Osteocyte (in vitro differentiated cells): ENCODE results near the gene HSDL2. TPM values are rescaled to one million over a fixed set of nuclear protein-coding genes. Genes with fewer than 3 reads are reported as not detected.
A peak's percentile ranks its signal among the peaks of the same experiment; 100 is the strongest.

Experiments used
- DNase-seq: peaks from one replicate; pipeline ENCODE4 v3.0.0; 2021; ENCODE audit warnings: mixed read lengths; ENCODE audit not compliant: unreplicated experiment; ENCODE audit errors: extremely low spot score
- H3K27ac Mint-ChIP-seq: one replicate; pipeline ENCODE4 v1.8.0; 2021; ENCODE audit warnings: mild to moderate bottlenecking, mixed read lengths; ENCODE audit not compliant: unreplicated experiment
- H3K27me3 Mint-ChIP-seq: one replicate; pipeline ENCODE4 v1.8.0; 2021; ENCODE audit warnings: mixed read lengths; ENCODE audit not compliant: unreplicated experiment
- H3K36me3 Mint-ChIP-seq: one replicate; pipeline ENCODE4 v1.8.0; 2021; ENCODE audit warnings: mixed read lengths; ENCODE audit not compliant: unreplicated experiment
- H3K4me1 Mint-ChIP-seq: one replicate; pipeline ENCODE4 v1.8.0; 2021; ENCODE audit warnings: mixed read lengths; ENCODE audit not compliant: unreplicated experiment
- H3K4me3 Mint-ChIP-seq: one replicate; pipeline ENCODE4 v1.8.0; 2021; ENCODE audit warnings: mild to moderate bottlenecking, moderate library complexity, mixed read lengths; ENCODE audit not compliant: unreplicated experiment
- H3K9me3 Mint-ChIP-seq: one replicate; pipeline ENCODE4 v1.8.0; 2021; ENCODE audit warnings: mixed read lengths; ENCODE audit not compliant: unreplicated experiment
- total RNA-seq: library from RNA; stranded (reverse); gene quantifications from 2 replicates; pipeline ENCODE4 v1.2.1, GENCODE V29; 2021
- TF ChIP-seq, protein P1 (sequence below): fragments of 200-600 bp; sonication (generic); IDR thresholded peaks from 2 replicates; pipeline ENCODE4 v1.5.0; 2021; ENCODE audit warnings: antibody characterized with exemption, mild to moderate bottlenecking, moderate library complexity

Gene HSDL2
- total RNA-seq, 1 donor from 2014 or later = 19.0 TPM

DNA sequence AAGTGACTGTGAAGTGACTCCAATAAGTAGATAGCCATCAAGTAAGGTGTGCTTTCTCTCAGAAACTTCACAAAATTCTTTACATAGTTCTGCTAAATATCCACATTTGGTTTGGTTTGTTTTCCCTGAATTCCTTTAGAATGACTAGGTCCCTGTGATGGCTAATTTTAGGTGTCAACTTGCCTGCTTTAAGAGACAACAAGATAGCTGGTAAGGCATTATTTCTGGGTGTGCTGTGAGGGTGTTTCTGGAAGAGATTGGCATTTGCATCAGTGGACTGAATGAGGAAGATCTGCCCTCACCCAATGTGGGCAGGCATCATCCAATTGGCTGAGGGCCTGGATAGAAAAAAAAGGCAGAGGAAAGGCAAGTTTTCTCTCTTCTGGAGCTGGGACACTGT, 38.2 kb upstream of the HSDL2 start:
- TF ChIP-seq, protein P1, sequence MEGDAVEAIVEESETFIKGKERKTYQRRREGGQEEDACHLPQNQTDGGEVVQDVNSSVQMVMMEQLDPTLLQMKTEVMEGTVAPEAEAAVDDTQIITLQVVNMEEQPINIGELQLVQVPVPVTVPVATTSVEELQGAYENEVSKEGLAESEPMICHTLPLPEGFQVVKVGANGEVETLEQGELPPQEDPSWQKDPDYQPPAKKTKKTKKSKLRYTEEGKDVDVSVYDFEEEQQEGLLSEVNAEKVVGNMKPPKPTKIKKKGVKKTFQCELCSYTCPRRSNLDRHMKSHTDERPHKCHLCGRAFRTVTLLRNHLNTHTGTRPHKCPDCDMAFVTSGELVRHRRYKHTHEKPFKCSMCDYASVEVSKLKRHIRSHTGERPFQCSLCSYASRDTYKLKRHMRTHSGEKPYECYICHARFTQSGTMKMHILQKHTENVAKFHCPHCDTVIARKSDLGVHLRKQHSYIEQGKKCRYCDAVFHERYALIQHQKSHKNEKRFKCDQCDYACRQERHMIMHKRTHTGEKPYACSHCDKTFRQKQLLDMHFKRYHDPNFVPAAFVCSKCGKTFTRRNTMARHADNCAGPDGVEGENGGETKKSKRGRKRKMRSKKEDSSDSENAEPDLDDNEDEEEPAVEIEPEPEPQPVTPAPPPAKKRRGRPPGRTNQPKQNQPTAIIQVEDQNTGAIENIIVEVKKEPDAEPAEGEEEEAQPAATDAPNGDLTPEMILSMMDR = no peak
- H3K27me3 Mint-ChIP-seq = no peaks in the 10 kb centered on the region
- peaks cover 10% of the 10 kb centered on the region for H3K4me1 Mint-ChIP-seq
- DNase-seq = no peak
- H3K9me3 Mint-ChIP-seq = no peaks in the 10 kb centered on the region
- peak overlapping the region; percentile 28 for H3K27ac Mint-ChIP-seq
- no peaks in the 10 kb centered on the region for H3K36me3 Mint-ChIP-seq
- H3K4me3 Mint-ChIP-seq = no peak overlapping the region

DNA sequence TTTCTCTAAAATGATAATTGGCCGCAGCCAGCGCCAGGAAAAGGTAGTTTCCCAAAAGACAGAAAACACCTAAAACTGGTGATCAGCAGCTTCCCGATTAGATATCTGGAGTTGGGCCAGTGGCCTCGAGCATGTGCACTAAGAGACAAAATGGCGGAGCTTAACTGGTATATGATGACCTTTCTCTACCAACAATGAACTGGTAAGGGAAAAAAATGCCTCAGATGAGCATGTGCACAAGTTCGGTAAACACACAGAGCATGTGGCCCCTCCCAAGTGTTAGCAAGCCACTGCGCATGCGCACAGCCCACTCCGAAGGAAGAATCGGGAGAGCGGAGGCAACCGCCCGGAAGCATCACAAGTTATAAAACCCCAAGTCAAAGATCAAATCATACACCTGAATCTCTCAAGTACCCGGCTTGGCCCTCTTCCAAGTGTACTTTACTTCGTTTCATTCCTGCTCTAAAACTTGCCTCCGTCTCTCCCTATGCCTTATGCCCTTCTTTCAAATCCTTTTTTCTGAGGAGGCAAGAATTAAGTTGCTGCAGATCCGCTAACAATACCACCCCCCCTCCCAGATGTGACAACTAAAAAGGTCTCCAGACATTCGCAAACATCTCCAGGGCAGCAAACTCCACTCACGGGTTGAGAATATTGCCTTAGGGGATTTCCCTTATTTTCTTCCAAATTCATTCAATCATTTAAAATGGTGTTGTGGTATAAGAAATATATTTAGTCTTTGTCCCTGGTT, 31.5 kb upstream of the HSDL2 start:
- peak overlapping the region; percentile 74 for H3K4me3 Mint-ChIP-seq
- H3K36me3 Mint-ChIP-seq = no peaks in the 10 kb centered on the region
- peak; percentile 87 for DNase-seq
- H3K27me3 Mint-ChIP-seq = no peaks in the 10 kb centered on the region
- peak overlapping the region; percentile 52 for H3K27ac Mint-ChIP-seq
- H3K9me3 Mint-ChIP-seq = no peaks in the 10 kb centered on the region
- TF ChIP-seq, protein P1 = no peak
- H3K4me1 Mint-ChIP-seq = peaks cover 4% of the 10 kb centered on the region

DNA sequence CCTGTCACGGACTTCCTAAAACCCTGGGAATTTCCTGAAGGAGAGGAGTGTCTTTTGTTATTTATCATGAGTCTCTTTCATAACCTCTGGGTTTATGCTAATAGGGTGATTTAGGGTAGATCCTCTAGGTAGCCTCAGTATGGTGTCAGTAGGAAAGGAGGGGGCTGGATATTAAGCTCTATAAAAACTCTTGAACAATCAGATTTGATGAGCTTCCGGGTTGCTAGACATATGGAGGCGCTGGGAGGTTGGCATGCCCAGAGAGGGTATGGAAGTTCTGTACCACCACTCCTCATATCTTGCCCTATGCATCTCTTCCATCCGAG, 30.9 kb upstream of the HSDL2 start:
- no peak overlapping the region for H3K27ac Mint-ChIP-seq
- H3K27me3 Mint-ChIP-seq = no peaks in the 10 kb centered on the region
- no peak for DNase-seq
- TF ChIP-seq, protein P1 = no peak
- H3K36me3 Mint-ChIP-seq = no peaks in the 10 kb centered on the region
- H3K4me1 Mint-ChIP-seq = peaks cover 4% of the 10 kb centered on the region
- H3K4me3 Mint-ChIP-seq = peak overlapping the region; percentile 74
- no peaks in the 10 kb centered on the region for H3K9me3 Mint-ChIP-seq

DNA sequence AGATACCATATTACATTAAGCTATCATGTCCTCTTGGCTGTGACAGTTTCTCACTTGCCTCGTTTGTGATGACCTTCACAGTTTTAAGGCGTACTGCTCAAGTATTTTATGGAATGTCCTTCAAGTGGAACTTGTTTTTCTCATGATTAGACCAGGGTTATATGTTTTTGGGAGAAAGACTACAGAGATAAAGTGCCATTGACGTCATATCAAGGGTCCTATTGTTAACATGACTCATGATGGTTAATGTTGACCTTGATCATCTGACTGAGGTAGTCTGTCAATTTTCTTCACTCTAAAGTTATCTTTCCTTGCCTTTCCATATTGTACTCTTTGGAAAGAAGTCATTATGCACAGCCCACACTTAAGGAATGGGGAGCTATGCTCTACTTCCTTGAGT, 28.7 kb upstream of the HSDL2 start:
- peaks cover 4% of the 10 kb centered on the region for H3K4me1 Mint-ChIP-seq
- TF ChIP-seq, protein P1 = no peak
- no peaks in the 10 kb centered on the region for H3K9me3 Mint-ChIP-seq
- no peaks in the 10 kb centered on the region for H3K36me3 Mint-ChIP-seq
- H3K27ac Mint-ChIP-seq = no peak overlapping the region
- no peak for DNase-seq
- H3K4me3 Mint-ChIP-seq = no peak overlapping the region
- no peaks in the 10 kb centered on the region for H3K27me3 Mint-ChIP-seq

DNA sequence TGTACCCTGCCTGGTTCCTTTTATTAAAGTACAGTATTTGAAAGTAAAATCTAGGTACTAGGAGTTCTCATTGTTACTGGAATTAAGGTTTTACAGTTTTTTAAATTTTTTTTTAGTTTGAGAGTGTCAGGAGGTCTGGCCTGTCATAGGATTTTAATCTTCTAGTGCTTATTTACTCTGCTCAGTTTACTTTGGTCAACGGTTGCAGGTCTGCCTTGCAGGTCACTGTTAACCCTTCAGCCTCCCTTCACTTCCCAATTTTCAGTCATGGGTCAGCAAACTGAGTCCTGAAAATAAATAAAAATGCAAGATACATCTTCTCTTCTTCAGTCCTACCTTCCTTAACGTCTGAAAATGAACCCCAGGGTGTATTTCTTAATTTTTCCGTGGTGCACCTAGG, 27.7 kb upstream of the HSDL2 start:
- Mint-ChIP-seq H3K9me3 (no peaks in the 10 kb centered on the region), H3K27me3 (no peaks in the 10 kb centered on the region), H3K27ac (no peak overlapping the region), H3K36me3 (no peaks in the 10 kb centered on the region), H3K4me1 (peaks cover 4% of the 10 kb centered on the region), H3K4me3 (no peak overlapping the region)
- TF ChIP-seq, protein P1 = no peak
- no peak for DNase-seq
